Measurements from ENCODE around the gene MS4A7. TPM values are rescaled to one million over a fixed set of nuclear protein-coding genes. Genes with fewer than 3 reads are reported as not detected.

MS4A7 gene
- total and polyA plus RNA-seq, 7 donors: 1.0 to 5.4 (median 3.8) TPM

DNA sequence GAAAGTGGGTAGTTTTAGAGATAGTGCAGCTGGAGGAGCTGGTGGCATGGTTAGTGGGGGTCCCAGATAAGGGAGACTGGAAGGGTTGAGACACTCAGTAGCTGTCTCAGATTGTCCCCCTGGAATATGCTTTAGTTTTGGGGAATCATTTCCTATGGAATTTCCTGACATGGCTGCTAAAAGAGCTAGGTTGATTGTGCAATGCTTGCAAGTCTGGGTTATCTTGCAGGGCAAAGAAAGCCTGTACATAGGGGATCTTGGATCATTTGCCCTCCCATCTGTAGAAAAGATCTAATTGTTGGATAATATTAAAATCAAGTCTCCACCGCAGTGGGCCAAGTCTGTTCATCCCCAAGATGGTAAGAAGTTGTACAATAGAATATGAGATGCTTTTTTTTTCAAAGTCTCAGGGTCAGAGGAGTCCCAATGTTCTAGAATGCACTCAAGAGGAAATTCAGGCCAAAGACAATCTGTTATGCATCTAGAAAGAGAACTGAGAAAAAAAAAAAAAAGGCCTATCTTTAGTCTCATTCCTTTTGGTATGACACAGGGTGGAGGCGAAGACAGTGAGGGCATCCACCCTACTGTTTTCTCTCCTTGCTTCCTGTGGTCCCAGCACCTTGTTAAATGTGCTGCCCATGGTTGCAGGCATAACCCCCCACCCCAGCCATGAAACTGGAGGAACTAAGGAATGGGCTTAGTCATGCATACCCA lies 31.1 kb upstream of the MS4A7 start:
- H3K9me3 ChIP-seq: no peaks in the 10 kb centered on the region
- no peaks in the 10 kb centered on the region for H3K27me3 ChIP-seq (ENCODE audit: insufficient read depth in 3 of 3, low read length in 2 of 3)
- intact Hi-C loops (cut with DNase I): no loop called here
- no peaks in the 10 kb centered on the region for H3K36me3 ChIP-seq (ENCODE audit: insufficient read depth in 1 of 2, low read depth in 1 of 2)
- no peak for ATAC-seq
- no peaks in the 10 kb centered on the region for H3K4me1 ChIP-seq
- TF ChIP-seq CTCF (IDR thresholded peaks at IDR 0.05): no peak
- WGBS, 3 donors: 70 to 88% (median 85%) methylated on average over 2 of the region's 2 CpGs
- no peak for DNase-seq
- no peak overlapping the region for H3K4me3 ChIP-seq
- H3K27ac ChIP-seq: no peak overlapping the region

- ATAC-seq: no peak
- no peak overlapping the region for H3K4me3 ChIP-seq
- no peak for DNase-seq
- no peaks in the 10 kb centered on the region for H3K27me3 ChIP-seq (ENCODE audit: insufficient read depth in 3 of 3, low read length in 2 of 3)
- intact Hi-C loops (cut with DNase I): no loop called here
- no peak for TF ChIP-seq CTCF (IDR thresholded peaks at IDR 0.05)
- H3K9me3 ChIP-seq: no peaks in the 10 kb centered on the region
- H3K4me1 ChIP-seq: no peaks in the 10 kb centered on the region
- no peaks in the 10 kb centered on the region for H3K36me3 ChIP-seq (ENCODE audit: insufficient read depth in 1 of 2, low read depth in 1 of 2)
- 62 to 65% (median 64%) methylated on average over 2 of the region's 2 CpGs for WGBS, 3 donors
- no peak overlapping the region for H3K27ac ChIP-seq
Measured at GRCh38 chr11:60348116-60348515, 30.2 kb upstream of the MS4A7 start.

- no peak for ATAC-seq
- 78 to 83% (median 83%) methylated on average over 1 of the region's 1 CpG for WGBS, 3 donors
- intact Hi-C loops (cut with DNase I): no loop called here
- no peak for TF ChIP-seq CTCF (IDR thresholded peaks at IDR 0.05)
- Histone ChIP-seq H3K36me3 (ENCODE audit: insufficient read depth in 1 of 2, low read depth in 1 of 2) (no peaks in the 10 kb centered on the region), H3K4me3 (no peak overlapping the region), H3K27ac (no peak overlapping the region), H3K27me3 (ENCODE audit: insufficient read depth in 3 of 3, low read length in 2 of 3) (peaks cover 0 to 2% (median 0%) of the 10 kb centered on the region in 3 donors), H3K9me3 (no peaks in the 10 kb centered on the region), H3K4me1 (no peaks in the 10 kb centered on the region)
- DNase-seq: no peak
Measured at GRCh38 chr11:60349990-60350389, 28.3 kb upstream of the MS4A7 start.

GRCh38 chr11:60357771-60358170 lies 20.6 kb upstream of the MS4A7 start:
- DNase-seq (no peak), ATAC-seq (no peak)
- Histone ChIP-seq H3K27ac (no peak overlapping the region), H3K36me3 (ENCODE audit: insufficient read depth in 1 of 2, low read depth in 1 of 2) (no peaks in the 10 kb centered on the region), H3K4me3 (no peak overlapping the region), H3K27me3 (ENCODE audit: insufficient read depth in 3 of 3, low read length in 2 of 3) (peaks cover 0 to 2% (median 0%) of the 10 kb centered on the region in 3 donors), H3K9me3 (peaks cover 7% of the 10 kb centered on the region), H3K4me1 (no peaks in the 10 kb centered on the region)
- intact Hi-C loops (cut with DNase I): no loop called here
- no peak for TF ChIP-seq CTCF (IDR thresholded peaks at IDR 0.05)
- WGBS, 3 donors: 17 to 20% (median 19%) methylated on average over 2 of the region's 2 CpGs

GRCh38 chr11:60360621-60361020 lies 17.7 kb upstream of the MS4A7 start:
- Histone ChIP-seq H3K4me1 (no peaks in the 10 kb centered on the region), H3K4me3 (no peak overlapping the region), H3K36me3 (ENCODE audit: insufficient read depth in 1 of 2, low read depth in 1 of 2) (no peaks in the 10 kb centered on the region), H3K9me3 (peaks cover 7% of the 10 kb centered on the region), H3K27me3 (ENCODE audit: insufficient read depth in 3 of 3, low read length in 2 of 3) (no peaks in the 10 kb centered on the region), H3K27ac (no peak overlapping the region)
- intact Hi-C loops (cut with DNase I): loop anchor here in 1 of 2 donors (5.0 kb wide), 1 partner anchor 257 kb away; no protein-coding TSS in a partner anchor
- 80 to 82% (median 82%) methylated on average over 4 of the region's 4 CpGs for WGBS, 3 donors
- ATAC-seq: no peak
- TF ChIP-seq CTCF (IDR thresholded peaks at IDR 0.05): no peak
- no peak for DNase-seq
